Measurements from ENCODE around the gene NOTUM. TPM values are rescaled to one million over a fixed set of nuclear protein-coding genes. Genes with fewer than 3 reads are reported as not detected.

NOTUM gene
- total and polyA plus RNA-seq, 9 of the 15 experiments (the other 6 are each of a cell fraction or from before 2014, with no cell fraction given), result 0.03 to 14.0 (median 4.1) TPM

- no peak for TF ChIP-seq TSHZ1 (CRISPR knock-in tag; IDR thresholded peaks at IDR 0.05)
- TF ChIP-seq SLC30A9 (CRISPR knock-in tag; IDR thresholded peaks at IDR 0.05), result no peak
- no peak for TF ChIP-seq ZNF175 (CRISPR knock-in tag; IDR thresholded peaks at IDR 0.05; ENCODE audit: low read depth)
- no peak for TF ChIP-seq ELK3 (CRISPR knock-in tag; IDR thresholded peaks at IDR 0.05)
- TF ChIP-seq SRSF1 (IDR thresholded peaks at IDR 0.05; ENCODE audit: low read depth, low read length), result no peak
- TF ChIP-seq CGGBP1 (CRISPR knock-in tag; IDR thresholded peaks at IDR 0.05), result no peak
- peak; percentile 64 for TF ChIP-seq HES1 (IDR thresholded peaks at IDR 0.05; ENCODE audit: low read depth)
- no peak for TF ChIP-seq ZNF253 (CRISPR knock-in tag; conservative IDR thresholded peaks at IDR 0.05)
- peak; percentile 68 for TF ChIP-seq ZEB2 (IDR thresholded peaks at IDR 0.05)
- no peak for TF ChIP-seq RERE (CRISPR knock-in tag; IDR thresholded peaks at IDR 0.05; ENCODE audit: borderline replicate concordance)
- peak; percentile 80 for TF ChIP-seq DPF2 (IDR thresholded peaks at IDR 0.05)
- TF ChIP-seq MAFK (IDR thresholded peaks at IDR 0.05; ENCODE audit: low read length), result peak; percentile 92
- no peak for TF ChIP-seq CBX8 (IDR thresholded peaks at IDR 0.05; ENCODE audit: borderline replicate concordance, extremely low read depth, low read depth, low read length, poor library complexity, severe bottlenecking)
- TF ChIP-seq ADNP (tag; IDR thresholded peaks at IDR 0.05), result no peak
- no peak for TF ChIP-seq KAT8 (IDR thresholded peaks at IDR 0.05; ENCODE audit: low read depth)
These were observed 34.4 kb downstream of the NOTUM start (continued) for GRCh38 chr17:81926451-81927151.
